CD4-positive, alpha-beta T cell treated with Interleukin-6 for 4 hours (primary cell): ENCODE results near the gene CCDC171.
"Not testable (repeated sequence)": the region's sequence is repeated elsewhere in the genome, so short reads cannot be mapped to it uniquely, and the experiment has no call there.

Experiments used
- DNase-seq: peaks from one replicate; pipeline ENCODE4 v3.0.0-alpha.2; 2020; ENCODE audit warnings: mixed read lengths

CCDC171 gene

GRCh38 chr9:15552636-15553527 is at the start of gene CCDC171:
CCDC171 (plus strand) TSS chr9:15553043; CDS start chr9:15564089, 11,046 bp downstream.
- peak; percentile 90 for DNase-seq

GRCh38 chr9:15505921-15506320 is 46.9 kb upstream of the CCDC171 start:
- DNase-seq, result peak; percentile 10

- DNase-seq, result peak; percentile 79
Observed at GRCh38 chr9:15509931-15510788, 42.7 kb upstream of the CCDC171 start.

DNA sequence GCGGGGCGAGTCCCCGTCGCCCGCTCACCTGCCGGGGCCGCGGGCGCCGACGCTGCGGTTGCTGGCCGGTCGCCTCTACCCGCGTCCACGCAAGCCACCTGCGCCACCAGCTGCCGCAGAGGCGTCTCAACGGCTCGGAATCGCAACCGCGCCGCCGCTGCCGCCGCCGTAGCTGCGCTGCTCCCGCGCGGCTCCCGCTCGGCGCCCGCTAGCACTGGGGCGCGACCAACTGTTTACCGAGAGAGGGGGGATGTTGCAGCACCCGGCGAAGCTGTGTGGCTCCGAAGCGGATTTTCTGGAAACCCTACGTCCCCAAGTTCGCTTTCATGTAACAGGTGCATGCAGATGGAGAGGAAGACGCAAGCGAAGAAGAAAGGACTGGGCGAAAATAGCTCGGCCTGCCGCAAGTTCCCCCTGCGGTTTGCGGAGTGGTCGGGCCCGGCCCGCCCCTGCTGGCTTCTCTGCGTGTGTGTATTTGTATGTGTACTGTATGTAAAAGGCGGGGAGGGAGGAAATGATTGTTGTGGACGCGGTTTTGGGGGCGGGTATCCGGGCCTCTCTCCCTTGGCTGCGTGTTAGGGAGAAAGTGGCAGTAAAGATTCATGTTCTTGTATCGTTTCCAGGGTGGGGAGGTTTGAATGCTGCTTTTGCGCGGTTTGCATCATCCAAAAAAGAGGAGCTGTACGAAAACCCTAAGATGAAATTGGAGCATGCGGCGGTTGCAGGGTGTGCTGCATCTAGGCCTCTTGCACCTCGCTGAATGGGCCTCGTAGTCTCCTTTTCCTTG is 41.9 kb upstream of the CCDC171 start, which contains the start of gene PSIP1:
Gene PSIP1 (minus strand): TSS at position 182 of the 787 bp plus-strand sequence. CDS start 782 bp downstream, outside the sequence.
- DNase-seq, result peak; percentile 89

DNA sequence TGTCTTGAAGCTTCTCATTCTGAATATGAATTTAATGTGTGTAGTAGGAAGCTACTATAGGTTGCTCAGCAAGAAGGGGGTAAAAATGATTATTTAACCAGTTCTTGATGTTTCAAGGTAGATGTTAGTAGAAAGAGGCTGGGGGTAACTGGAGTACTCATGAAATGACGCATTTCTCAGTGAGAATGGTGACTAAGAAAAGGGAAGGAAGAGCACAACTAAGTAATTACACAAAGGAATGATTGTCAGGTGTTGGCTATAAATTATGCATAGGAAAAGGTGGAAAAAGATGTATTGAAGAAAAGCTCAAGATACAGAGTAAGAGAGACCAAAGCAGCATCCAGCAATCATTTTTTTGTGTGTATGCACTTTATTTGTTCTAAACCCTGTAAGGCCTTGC is 40.6 kb upstream of the CCDC171 start:
- no peak for DNase-seq

DNA sequence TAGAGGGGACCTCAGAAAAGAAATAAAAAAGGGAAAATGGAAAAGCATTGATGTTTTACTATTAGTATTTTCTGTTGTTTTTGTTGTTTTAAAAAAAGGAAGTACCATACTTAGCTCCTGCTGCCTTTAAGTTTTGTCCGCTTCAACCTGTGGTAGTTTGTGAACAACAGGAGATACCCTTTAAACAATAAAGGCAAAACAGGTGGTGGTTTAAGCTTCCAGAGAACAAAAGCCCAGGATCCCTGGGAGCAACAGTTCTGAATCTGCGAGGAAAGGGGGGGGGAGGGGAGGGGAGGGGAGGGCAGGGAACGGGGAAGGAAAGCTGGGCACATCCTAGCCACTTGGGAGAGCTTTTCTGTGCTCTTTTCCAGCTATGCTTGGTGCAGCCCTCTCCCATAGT is 40.0 kb upstream of the CCDC171 start:
- DNase-seq, result no peak

DNA sequence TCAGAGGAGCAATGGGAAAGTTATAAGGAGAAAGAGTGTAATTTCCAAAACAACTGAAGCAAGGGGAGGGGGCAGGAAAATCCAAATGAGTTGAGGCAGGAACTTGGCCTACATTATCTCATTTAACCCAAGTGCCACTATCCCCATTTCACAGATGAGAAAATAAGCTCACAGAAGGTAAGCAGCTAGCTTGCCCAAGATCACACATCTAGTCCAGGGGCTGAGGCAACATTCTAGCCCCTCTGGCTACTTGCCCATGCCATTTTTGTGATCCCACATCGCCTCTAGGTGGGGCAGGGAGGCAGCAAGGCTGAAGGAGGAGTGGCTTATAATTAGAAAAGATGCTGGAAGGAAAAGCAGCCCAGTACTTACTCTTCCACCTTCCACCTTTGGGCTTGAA is 39.5 kb upstream of the CCDC171 start:
- peak; percentile 12 for DNase-seq

DNA sequence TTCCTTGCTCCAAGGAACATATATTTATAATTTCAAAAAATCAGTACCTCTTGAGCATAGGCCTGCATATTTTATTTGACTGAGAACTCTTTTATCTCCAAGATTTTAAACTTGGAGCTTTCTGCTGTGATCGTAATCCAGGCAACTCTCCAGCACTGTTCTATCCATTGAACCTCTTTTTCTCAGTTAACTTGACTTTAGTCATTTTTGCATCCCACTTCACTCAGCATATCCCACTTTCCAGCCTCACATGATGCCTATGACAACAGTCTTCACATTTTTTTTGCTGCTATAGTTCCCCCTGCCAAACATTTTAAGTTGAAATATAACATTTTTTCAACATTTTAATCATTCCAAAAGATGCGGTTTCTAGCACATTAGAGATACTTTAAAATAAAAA is 33.0 kb upstream of the CCDC171 start:
- no peak for DNase-seq

GRCh38 chr9:15521254-15521653 is 31.6 kb upstream of the CCDC171 start:
- no peak for DNase-seq

- no peak for DNase-seq
Observed at GRCh38 chr9:15522130-15522755, 30.6 kb upstream of the CCDC171 start.

DNA sequence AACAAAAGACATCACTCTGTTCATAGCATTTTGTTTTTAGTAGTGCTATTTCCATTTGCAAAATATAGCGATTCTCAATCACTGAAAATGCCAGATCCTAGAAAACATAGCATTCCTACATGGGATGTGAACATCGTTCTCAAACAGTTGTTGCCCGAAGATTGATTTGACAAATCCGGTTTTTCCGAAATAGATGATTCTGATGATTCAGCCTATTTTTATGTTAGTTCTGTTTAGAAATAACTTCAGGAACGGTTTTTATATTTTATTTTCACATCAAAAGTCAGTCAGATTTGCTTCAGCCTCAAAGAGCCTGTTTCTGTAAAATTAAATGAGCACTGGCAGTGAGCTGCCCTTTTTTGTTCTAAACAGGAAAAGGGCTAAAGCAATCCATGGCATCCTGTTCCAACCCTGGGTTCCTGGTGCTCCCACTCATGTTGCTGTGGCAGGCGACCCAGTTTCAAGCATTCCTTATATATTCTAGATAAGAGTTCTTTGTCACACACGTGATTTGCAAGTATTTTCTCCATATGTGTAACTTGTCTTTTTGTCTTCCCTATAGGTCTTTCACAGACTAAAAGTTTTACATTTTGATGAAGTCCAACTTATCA is 27.9 kb upstream of the CCDC171 start:
- no peak for DNase-seq

- no peak for DNase-seq
Observed at GRCh38 chr9:15525958-15526357, 26.9 kb upstream of the CCDC171 start.

- DNase-seq, result not testable (repeated sequence)
Observed at GRCh38 chr9:15527035-15527434, 25.8 kb upstream of the CCDC171 start.

- no peak for DNase-seq
Observed at GRCh38 chr9:15529566-15530324, 23.1 kb upstream of the CCDC171 start.

DNA sequence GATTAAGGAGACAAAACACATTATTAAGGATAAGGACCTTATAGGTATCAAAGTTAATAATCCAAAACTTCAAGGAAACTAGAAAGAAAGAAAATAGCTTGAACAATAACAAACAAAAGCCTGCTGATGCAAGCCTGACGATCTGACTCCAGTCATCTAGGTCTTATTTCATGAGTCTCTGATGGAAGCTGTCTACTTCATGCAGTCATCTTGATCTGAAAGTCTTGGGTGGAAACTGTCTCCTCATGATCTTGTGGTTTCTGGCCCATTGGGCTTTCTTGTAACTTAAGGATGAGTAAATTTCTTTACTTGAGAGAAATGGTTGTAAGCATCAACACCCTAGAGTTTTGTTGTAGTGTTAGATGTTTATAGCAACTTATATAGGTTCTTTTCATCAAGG is 21.5 kb upstream of the CCDC171 start:
- no peak for DNase-seq

DNA sequence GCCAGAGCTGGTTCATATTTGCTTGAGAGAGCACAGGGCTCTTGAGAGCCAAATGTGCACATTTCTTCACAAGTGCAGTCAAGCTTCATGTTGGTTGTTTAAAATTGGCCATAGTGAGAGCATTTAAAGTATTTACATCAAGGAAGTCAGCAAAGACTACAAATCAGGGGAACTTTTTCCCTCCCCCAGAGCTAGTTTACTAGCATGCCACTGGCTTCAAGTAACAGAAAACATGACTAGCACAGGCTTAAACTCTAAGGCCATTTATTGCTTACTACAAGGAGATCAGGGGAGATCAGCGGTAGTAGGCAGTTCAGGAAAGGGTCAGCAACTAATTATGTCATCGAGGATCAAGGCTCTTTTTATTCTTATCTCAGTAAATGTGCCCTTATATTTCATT is 11.0 kb upstream of the CCDC171 start:
- no peak for DNase-seq

DNA sequence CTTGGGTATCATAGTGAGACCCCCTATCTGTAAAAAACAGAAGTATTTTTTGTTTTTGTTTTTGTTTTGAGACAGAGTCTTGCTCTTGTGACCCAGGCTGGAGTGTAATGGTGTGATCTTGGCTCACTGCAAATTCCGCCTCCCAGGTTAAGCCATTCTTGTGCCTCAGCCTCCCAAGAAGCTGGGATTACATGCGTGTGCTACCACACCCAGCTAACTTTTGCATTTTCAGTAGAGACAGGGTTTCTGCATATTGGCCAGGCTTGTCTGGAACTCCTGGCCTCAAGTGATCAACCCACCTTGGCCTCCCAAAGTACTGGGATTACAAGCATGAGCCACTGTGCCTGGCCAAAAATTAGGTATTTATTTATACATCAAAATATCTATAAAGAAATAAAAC is 10.2 kb upstream of the CCDC171 start:
- DNase-seq, result no peak

DNA sequence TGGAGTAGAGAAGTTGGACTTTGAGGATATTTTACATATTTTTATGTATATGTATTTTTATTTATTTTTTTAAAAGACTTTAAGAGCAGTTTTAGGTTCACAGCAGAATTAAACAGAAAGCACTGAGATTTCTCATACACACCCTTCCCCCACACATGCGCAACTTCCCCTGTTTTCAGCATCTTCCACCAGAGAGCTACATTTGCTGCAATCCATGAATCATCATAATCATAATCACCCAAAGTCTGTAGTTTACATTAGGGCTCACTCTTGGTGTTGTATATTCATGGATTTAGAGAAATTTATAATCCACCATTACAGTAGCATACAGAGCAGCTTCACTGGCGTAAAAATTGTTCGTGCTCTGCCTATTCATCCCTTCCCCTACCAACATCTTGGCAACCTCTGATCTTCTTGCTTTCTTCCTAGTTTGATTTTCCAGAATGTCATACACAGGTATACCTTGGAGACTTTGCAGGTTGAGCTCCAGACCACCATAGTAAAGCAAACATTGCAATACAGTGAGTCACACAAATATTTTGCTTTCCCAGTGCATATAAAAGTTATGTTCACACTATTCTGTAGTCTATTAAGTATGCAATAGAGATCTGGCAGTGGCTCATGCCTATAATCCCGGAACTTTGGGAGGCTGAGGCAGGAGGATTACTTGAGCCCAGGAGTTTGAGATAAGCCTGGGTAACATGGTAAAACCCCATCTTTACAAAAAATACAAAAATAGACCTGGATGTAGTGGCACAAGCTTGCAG is 9.6 kb upstream of the CCDC171 start:
- DNase-seq, result no peak

DNA sequence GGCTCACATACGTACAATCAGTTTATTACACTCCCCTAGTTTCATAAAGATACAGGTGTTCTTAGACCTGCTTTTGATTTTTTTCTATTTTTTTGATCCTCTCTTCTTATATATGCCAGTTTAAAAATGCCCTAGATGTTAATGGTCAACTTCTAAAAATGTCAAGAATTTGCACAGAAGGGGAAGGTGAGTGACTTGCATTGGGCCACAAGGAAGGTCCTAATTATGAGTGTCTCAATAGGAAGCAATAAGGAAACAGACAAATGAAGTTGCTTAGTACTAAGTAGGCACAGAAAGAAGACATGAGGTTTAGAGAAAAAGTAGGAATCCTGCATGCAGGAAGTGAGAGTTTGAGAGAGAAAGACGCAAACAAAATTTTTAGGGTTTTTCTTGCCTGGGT is 3.2 kb upstream of the CCDC171 start:
- no peak for DNase-seq

DNA sequence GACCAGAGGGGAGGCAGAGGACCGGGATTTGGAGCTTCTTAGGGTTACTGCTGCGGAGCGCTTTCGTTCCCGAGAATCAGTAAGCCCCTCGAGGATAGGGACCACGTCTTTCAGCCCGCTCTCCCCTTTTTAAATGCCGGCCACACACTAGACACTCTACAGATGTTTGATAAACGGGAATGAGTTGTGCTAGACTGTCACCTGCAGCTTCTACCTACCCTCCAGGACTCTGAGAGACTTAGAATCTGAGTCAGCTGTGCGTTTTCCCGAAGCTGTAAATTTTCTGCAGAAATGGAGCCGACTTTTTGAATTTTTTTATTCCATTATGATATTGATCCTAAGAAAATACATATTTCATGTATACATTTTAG is 670 bp downstream of the CCDC171 start:
- DNase-seq, result no peak
